Activated CD8-positive, alpha-beta memory T cell treated with anti-CD3 and anti-CD28 coated beads, Interleukin-2, amount 50 U/mL, for 1 hour (primary cell): ENCODE data around the gene C6orf141.

ENCODE experiments used
- DNase-seq: peaks from one replicate; pipeline ENCODE4 v3.0.0-alpha.2; 2020; ENCODE audit errors: extremely low read depth

C6orf141 gene

GRCh38 chr6:49539102-49539501 lies 11.4 kb upstream of the C6orf141 start:
- no peak for DNase-seq

- DNase-seq, result no peak
Measured at GRCh38 chr6:49540614-49541013, 9.9 kb upstream of the C6orf141 start.

GRCh38 chr6:49541210-49541724 lies 9.2 kb upstream of the C6orf141 start:
- DNase-seq, result no peak

- DNase-seq, result no peak
Measured at GRCh38 chr6:49541936-49542335, 8.5 kb upstream of the C6orf141 start.

GRCh38 chr6:49543087-49543858 lies 7.2 kb upstream of the C6orf141 start:
- no peak for DNase-seq

GRCh38 chr6:49546331-49546730 lies 4.1 kb upstream of the C6orf141 start:
- no peak for DNase-seq

GRCh38 chr6:49548613-49549304 lies 1.7 kb upstream of the C6orf141 start:
- DNase-seq, result no peak

GRCh38 chr6:49549691-49550491 lies 577 bp upstream of the C6orf141 start:
- DNase-seq, result no peak

- no peak for DNase-seq
Measured at GRCh38 chr6:49551078-49551865, 804 bp downstream of the C6orf141 start.

- no peak for DNase-seq
Measured at GRCh38 chr6:49551866-49552129, 1.3 kb downstream of the C6orf141 start.

- no peak for DNase-seq
Measured at GRCh38 chr6:49552596-49552995, 2.1 kb downstream of the C6orf141 start.

- no peak for DNase-seq
Measured at GRCh38 chr6:49553384-49553783, 2.9 kb downstream of the C6orf141 start.

GRCh38 chr6:49555951-49556350 lies 5.5 kb downstream of the C6orf141 start:
- no peak for DNase-seq

- no peak for DNase-seq
Measured at GRCh38 chr6:49556429-49556837, 6.0 kb downstream of the C6orf141 start.

GRCh38 chr6:49557177-49557576 lies 6.7 kb downstream of the C6orf141 start:
- DNase-seq, result no peak

GRCh38 chr6:49558238-49558637 lies 7.8 kb downstream of the C6orf141 start:
- no peak for DNase-seq

GRCh38 chr6:49563006-49563886 lies 12.8 kb downstream of the C6orf141 start:
- no peak for DNase-seq

- DNase-seq, result no peak
Measured at GRCh38 chr6:49564552-49564951, 14.1 kb downstream of the C6orf141 start.

GRCh38 chr6:49565261-49565660 lies 14.8 kb downstream of the C6orf141 start:
- DNase-seq, result no peak

- DNase-seq, result no peak
Measured at GRCh38 chr6:49565855-49566254, 15.4 kb downstream of the C6orf141 start.
